ENCODE measurements around the gene FAM20C. TPM values are rescaled to one million over a fixed set of nuclear protein-coding genes. Genes with fewer than 3 reads are reported as not detected.

FAM20C gene
- total and polyA plus RNA-seq, 10 of the 15 experiments (the other 5 are each of a cell fraction or from before 2014, with no cell fraction given), result 0.44 TPM; not detected in 9

DNA sequence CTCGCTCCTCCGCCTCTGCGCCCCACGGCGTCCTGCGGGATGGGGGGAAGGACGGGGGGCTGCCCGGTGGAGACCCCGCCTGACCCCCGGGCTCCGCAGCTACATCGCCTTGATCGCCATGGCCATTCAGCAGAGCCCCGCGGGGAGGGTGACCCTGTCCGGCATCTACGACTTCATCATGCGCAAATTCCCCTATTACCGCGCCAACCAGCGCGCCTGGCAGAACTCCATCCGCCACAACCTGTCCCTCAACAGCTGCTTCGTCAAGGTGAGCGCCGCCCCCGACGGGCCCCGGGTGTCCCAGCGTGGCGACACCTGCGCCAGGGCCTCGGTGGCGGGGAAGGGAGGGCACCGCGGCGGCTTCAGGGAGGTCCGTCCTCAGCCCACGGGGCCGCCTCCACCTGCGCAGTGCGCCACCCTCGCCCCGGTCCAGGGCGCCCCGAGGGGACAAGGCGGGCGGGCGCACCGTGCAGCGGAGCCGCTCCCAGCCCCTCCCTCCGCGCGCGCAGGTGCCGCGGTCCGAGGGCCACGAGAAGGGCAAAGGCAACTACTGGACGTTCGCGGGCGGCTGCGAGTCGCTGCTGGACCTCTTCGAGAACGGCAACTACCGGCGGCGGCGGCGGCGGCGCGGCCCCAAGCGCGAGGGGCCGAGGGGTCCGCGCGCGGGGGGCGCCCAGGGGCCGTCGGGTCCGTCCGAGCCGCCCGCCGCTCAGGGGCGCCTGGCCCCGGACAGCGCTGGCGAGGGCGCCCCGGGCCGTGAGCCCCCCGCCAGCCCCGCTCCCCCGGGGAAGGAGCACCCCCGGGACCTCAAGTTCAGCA, 98.4 kb downstream of the FAM20C start:
- H3K27me3 ChIP-seq (replicated peaks in 1 of 2; ENCODE audit: control insufficient read depth in 2 of 2, insufficient read depth in 2 of 2, low read length in 1 of 2), result no peaks in the 10 kb centered on the region

GRCh38 chr7:291373-292092, 99.2 kb downstream of the FAM20C start:
- intact Hi-C loops (cut with micrococcal nuclease; ENCODE audit: unreplicated experiment), result no loop called here
- Histone ChIP-seq H3K9ac (ENCODE audit: control insufficient read depth, insufficient read depth, low read length) (no peak overlapping the region), H3K36me3 (ENCODE audit: control insufficient read depth in 2 of 2, insufficient read depth in 2 of 2, low read length in 1 of 2) (no peaks in the 10 kb centered on the region), H3K4me1 (ENCODE audit: control insufficient read depth, insufficient read depth, low read length) (no peaks in the 10 kb centered on the region), H3K9me3 (replicated peaks; ENCODE audit: control insufficient read depth, insufficient read depth, low read length) (peaks cover 2% of the 10 kb centered on the region; the same call in 2 of the 3 replicates), H2AFZ (ENCODE audit: control insufficient read depth, low read depth, low read length) (no peak overlapping the region), H4K20me1 (ENCODE audit: control insufficient read depth, insufficient read depth) (no peaks in the 10 kb centered on the region), H3K27me3 (replicated peaks in 1 of 2; ENCODE audit: control insufficient read depth in 2 of 2, insufficient read depth in 2 of 2, low read length in 1 of 2) (no peaks in the 10 kb centered on the region), H3K79me2 (ENCODE audit: control insufficient read depth, insufficient read depth, low read length) (no peaks in the 10 kb centered on the region), H3K4me2 (ENCODE audit: control insufficient read depth, insufficient read depth) (no peak overlapping the region), H3K27ac (ENCODE audit: control insufficient read depth, insufficient read depth) (no peak overlapping the region), H3K4me3 (no peak overlapping the region)
- in situ Hi-C loops (cut with MboI), result no loop called here
- no TSS peak for BruUV-seq (replicated peaks)
- SMC1A ChIA-PET (ENCODE audit: uncharacterized antibody, unreplicated experiment), result no interaction called here
- no peak for ATAC-seq
- WGBS (ENCODE audit: insufficient coverage, insufficient replicate concordance, low lambda C conversion rate, missing lambda C conversion rate), result 57% methylated on average over 19 of the region's 21 CpGs
- CTCF ChIA-PET, result no interaction called here
- POLR2A ChIA-PET, result no interaction called here
- RAD21 ChIA-PET (ENCODE audit: unreplicated experiment), result no interaction called here
- DNase-seq (ENCODE audit: low read depth, low spot score), result no peak
- FAIRE-seq, result no peak
- TF ChIP-seq ATF7 (IDR thresholded peaks at IDR 0.05; ENCODE audit: low read depth), result no peak
- no peak for TF ChIP-seq YBX1 (IDR thresholded peaks at IDR 0.05)
- TF ChIP-seq GABPA (IDR thresholded peaks at IDR 0.05; ENCODE audit: low read depth), result no peak
- no peak for TF ChIP-seq ZNF207 (IDR thresholded peaks at IDR 0.05; ENCODE audit: borderline replicate concordance)
- no peak for TF ChIP-seq CHD2 (IDR thresholded peaks at IDR 0.05; ENCODE audit: borderline replicate concordance, low read depth, low read length)
- no peak for TF ChIP-seq PAX8 (IDR thresholded peaks at IDR 0.05)
- no peak for TF ChIP-seq SMARCA5 (IDR thresholded peaks at IDR 0.05)
- TF ChIP-seq TCF12 (IDR thresholded peaks at IDR 0.05; ENCODE audit: low read depth, low read length), result no peak
- TF ChIP-seq JUNB (IDR thresholded peaks at IDR 0.05), result no peak
- TF ChIP-seq SUZ12 (IDR thresholded peaks at IDR 0.05; ENCODE audit: unreplicated experiment), result no peak
- TF ChIP-seq ZBED1 (IDR thresholded peaks at IDR 0.05; ENCODE audit: borderline replicate concordance), result no peak
- TF ChIP-seq CREM (IDR thresholded peaks at IDR 0.05; ENCODE audit: low read depth), result no peak
- no peak for TF ChIP-seq KAT2A (conservative IDR thresholded peaks at IDR 0.05; ENCODE audit: control insufficient read depth, low read depth, low read length)
- TF ChIP-seq SKIL (IDR thresholded peaks at IDR 0.05; ENCODE audit: low read depth, poor library complexity, severe bottlenecking), result no peak
- TF ChIP-seq NBN (IDR thresholded peaks at IDR 0.05), result no peak
- no peak for TF ChIP-seq NFXL1 (IDR thresholded peaks at IDR 0.05; ENCODE audit: borderline replicate concordance)
- TF ChIP-seq ZNF384 (IDR thresholded peaks at IDR 0.05; ENCODE audit: borderline replicate concordance, low read depth, low read length), result no peak

More for the DNA sequence above, 98.4 kb downstream of the FAM20C start:
- FAIRE-seq, result no peak
- Histone ChIP-seq H3K79me2 (ENCODE audit: control insufficient read depth, insufficient read depth, low read length) (no peaks in the 10 kb centered on the region), H3K4me1 (ENCODE audit: control insufficient read depth, insufficient read depth, low read length) (no peaks in the 10 kb centered on the region), H3K4me2 (ENCODE audit: control insufficient read depth, insufficient read depth) (no peak overlapping the region), H2AFZ (ENCODE audit: control insufficient read depth, low read depth, low read length) (no peak overlapping the region), H3K36me3 (ENCODE audit: control insufficient read depth in 2 of 2, insufficient read depth in 2 of 2, low read length in 1 of 2) (no peaks in the 10 kb centered on the region), H3K9ac (ENCODE audit: control insufficient read depth, insufficient read depth, low read length) (no peak overlapping the region), H4K20me1 (ENCODE audit: control insufficient read depth, insufficient read depth) (no peaks in the 10 kb centered on the region), H3K4me3 (no peak overlapping the region), H3K9me3 (replicated peaks; ENCODE audit: control insufficient read depth, insufficient read depth, low read length) (peaks cover 2% of the 10 kb centered on the region; the same call in 2 of the 3 replicates), H3K27ac (ENCODE audit: control insufficient read depth, insufficient read depth) (no peak overlapping the region)
- in situ Hi-C loops (cut with MboI), result no loop called here
- ChIA-PET CTCF (no interaction called here), RAD21 (ENCODE audit: unreplicated experiment) (no interaction called here), SMC1A (ENCODE audit: uncharacterized antibody, unreplicated experiment) (no interaction called here), POLR2A (no interaction called here)
- TF ChIP-seq HDAC6 (IDR thresholded peaks at IDR 0.05; ENCODE audit: unreplicated experiment), result no peak
- no peak for DNase-seq (ENCODE audit: low read depth, low spot score)
- BruUV-seq (replicated peaks), result no TSS peak
- no peak for ATAC-seq
- intact Hi-C loops (cut with micrococcal nuclease; ENCODE audit: unreplicated experiment), result no loop called here
- 62% methylated on average over 65 of the region's 102 CpGs for WGBS (ENCODE audit: insufficient coverage, insufficient replicate concordance, low lambda C conversion rate, missing lambda C conversion rate)
